Erythroblast (primary cell): ENCODE data around the gene LLGL2.

ENCODE experiments used
- GATA1 ChIP-seq: IDR thresholded peaks from 2 replicates; pipeline ENCODE4 v1.6.1; 2011; ENCODE audit warnings: low read depth, mild to moderate bottlenecking, control low read depth, low read length, moderate library complexity
- POLR2A ChIP-seq: IDR thresholded peaks from 2 replicates; pipeline ENCODE4 v1.6.1; 2011; ENCODE audit warnings: mild to moderate bottlenecking, low read length

DNA sequence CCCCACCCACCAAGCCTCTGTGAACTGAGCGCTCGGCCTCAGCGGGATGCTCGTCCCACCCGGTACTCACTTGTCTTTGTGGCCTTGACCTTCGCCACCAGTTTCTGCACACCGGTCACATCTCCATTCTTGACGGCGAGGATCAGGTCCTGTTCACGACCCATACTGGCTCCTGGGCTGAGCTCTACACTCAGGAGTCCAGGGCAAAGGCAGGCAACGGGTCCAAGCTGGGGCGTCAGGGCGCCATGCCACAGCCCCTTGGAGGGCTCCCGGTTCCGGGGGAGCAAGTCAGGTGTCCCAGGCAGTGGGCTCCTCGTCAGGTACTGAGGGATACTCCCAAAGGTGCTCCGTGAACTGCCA, 11.9 kb upstream of the LLGL2 start:
- no peak for TF ChIP-seq POLR2A
- TF ChIP-seq GATA1 = no peak
